A549 (cell line): Measurements from ENCODE around the gene CCDC33.

Source experiments
- CEBPB ChIP-seq, 2 experiments: fragments of >200 bp in 1 of 2; sonication (Bioruptor Twin) in 1 of 2; formaldehyde crosslinking in 1 of 2; IDR thresholded peaks; 2 replicates each; pipeline ENCODE4 v1.6.1; 2012 to 2016
- CHD4 ChIP-seq: fragments of 200-600 bp; sonication (generic); IDR thresholded peaks from 2 replicates; pipeline ENCODE4 v1.6.1; 2016; ENCODE audit warnings: antibody characterized with exemption, mild to moderate bottlenecking, borderline replicate concordance
- CTCF ChIP-seq: fragments of >200 bp; sonication (Bioruptor Twin); formaldehyde crosslinking; IDR thresholded peaks from 3 replicates; pipeline ENCODE4 v1.5.1; 2016
- EP300 ChIP-seq, 2 experiments: fragments of >200 bp; sonication (Bioruptor Twin); formaldehyde crosslinking; IDR thresholded peaks; 2 replicates in 1 of 2; 3 replicates in 1 of 2; pipeline ENCODE4 v1.6.1; 2016 to 2017
- POLR2A ChIP-seq: IDR thresholded peaks from 2 replicates; pipeline ENCODE4 v1.6.1; 2012; ENCODE audit warnings: mild to moderate bottlenecking, low read length
- REST ChIP-seq: fragments of 200-600 bp; sonication (generic); IDR thresholded peaks from 2 replicates; pipeline ENCODE4 v1.6.1; 2016; ENCODE audit warnings: antibody characterized with exemption, mild to moderate bottlenecking, moderate library complexity
- RFX5 ChIP-seq: fragments of 450-650 bp; IDR thresholded peaks from 2 replicates; pipeline ENCODE4 v1.7.1; 2014; ENCODE audit warnings: antibody characterized with exemption, mild to moderate bottlenecking, moderate library complexity
- RNF2 ChIP-seq: fragments of 200-600 bp; sonication (generic); IDR thresholded peaks from 2 replicates; pipeline ENCODE4 v1.6.1; 2016; ENCODE audit warnings: low read depth, mild to moderate bottlenecking, antibody characterized with exemption, moderate library complexity, borderline replicate concordance

- TF ChIP-seq EP300 (IDR thresholded peaks at IDR 0.05) (no peak), CEBPB (IDR thresholded peaks at IDR 0.05) (no peak), POLR2A (no peak), REST (no peak), RFX5 (no peak), CHD4 (no peak), RNF2 (no peak), CTCF (no peak)
These were observed 100.2 kb downstream of the CCDC33 start for GRCh38 chr15:74336061-74337005.
